Activated naive CD8-positive, alpha-beta T cell treated with anti-CD3 and anti-CD28 coated beads for 36 hours (primary cell): ENCODE measurements around the gene C21orf58. TPM values are rescaled to one million over a fixed set of nuclear protein-coding genes. Genes with fewer than 3 reads are reported as not detected.
"Not testable (repeated sequence)": the region's sequence is repeated elsewhere in the genome, so short reads cannot be mapped to it uniquely, and the experiment has no call there.

Experiments
- DNase-seq: peaks from one replicate; pipeline ENCODE4 v3.0.0; 2021
- H3K27ac Mint-ChIP-seq: one replicate; pipeline ENCODE4 v1.8.0; 2022; ENCODE audit warnings: mild to moderate bottlenecking, moderate library complexity, mixed read lengths
- H3K27me3 Mint-ChIP-seq: one replicate; pipeline ENCODE4 v1.8.0; 2022; ENCODE audit warnings: mild to moderate bottlenecking, mixed read lengths
- H3K36me3 Mint-ChIP-seq: one replicate; pipeline ENCODE4 v1.8.0; 2021; ENCODE audit warnings: mild to moderate bottlenecking, mixed read lengths
- H3K4me1 Mint-ChIP-seq: one replicate; pipeline ENCODE4 v1.8.0; 2021; ENCODE audit warnings: mixed read lengths
- H3K4me3 Mint-ChIP-seq: one replicate; pipeline ENCODE4 v1.8.0; 2022; ENCODE audit warnings: mild to moderate bottlenecking, moderate library complexity, mixed read lengths
- H3K9me3 Mint-ChIP-seq: one replicate; pipeline ENCODE4 v1.8.0; 2022; ENCODE audit warnings: mixed read lengths
- total RNA-seq, 2 experiments: library from RNA; stranded (reverse); gene quantifications; one replicate each; pipeline ENCODE4 v1.2.3, GENCODE V29; 2021

Gene C21orf58
- total RNA-seq, 2 experiments from 2014 or later, result 16.5 to 17.0 TPM

DNA sequence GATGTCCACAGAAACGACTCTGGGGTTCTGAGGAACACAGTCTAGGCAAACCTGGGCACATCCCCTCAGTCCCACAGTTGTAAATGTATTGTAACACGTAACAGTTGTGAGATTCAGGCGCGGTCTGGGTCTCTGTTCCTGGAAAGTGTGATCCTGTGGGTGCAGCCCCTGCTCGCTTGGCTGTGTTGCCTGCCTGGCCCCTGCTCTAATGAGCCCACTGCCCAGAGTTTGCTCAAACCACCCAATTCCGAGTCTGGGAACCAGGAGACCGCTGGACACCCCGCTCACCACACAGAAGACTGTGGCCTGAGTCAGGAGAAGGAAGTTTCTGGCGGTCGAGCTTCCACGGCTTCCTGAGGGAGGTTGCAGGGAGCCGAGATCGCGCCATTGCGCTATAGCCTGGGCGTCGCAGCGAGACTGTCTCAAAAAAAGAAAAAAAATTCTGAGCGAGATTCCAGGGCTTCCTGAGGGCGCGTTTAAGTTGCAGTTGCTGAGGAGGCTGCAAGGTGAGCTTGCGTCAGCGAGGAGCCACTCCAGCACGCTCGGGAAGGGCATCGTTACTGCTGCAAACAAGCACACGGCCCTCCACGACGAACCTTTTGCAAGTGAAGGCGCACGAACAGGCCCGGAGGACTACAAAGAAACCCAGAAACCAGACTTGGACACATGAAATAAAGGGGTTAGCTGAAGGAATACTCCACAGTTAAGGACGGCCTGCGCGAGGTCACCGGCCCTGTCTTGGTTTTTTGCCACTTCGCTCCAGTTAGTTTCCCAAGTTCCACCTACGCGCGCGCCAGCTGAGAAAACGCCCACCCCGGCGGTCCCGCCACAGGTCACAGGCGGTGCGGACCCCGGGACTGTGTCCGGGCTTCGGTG is 1.1 kb downstream of the C21orf58 start:
- Mint-ChIP-seq H3K9me3 (no peaks in the 10 kb centered on the region), H3K36me3 (peaks cover 39% of the 10 kb centered on the region), H3K27me3 (no peaks in the 10 kb centered on the region), H3K4me3 (peak overlapping the region; percentile 92), H3K4me1 (peaks cover 28% of the 10 kb centered on the region), H3K27ac (peak overlapping the region; percentile 93)
- peak; percentile 28 for DNase-seq

DNA sequence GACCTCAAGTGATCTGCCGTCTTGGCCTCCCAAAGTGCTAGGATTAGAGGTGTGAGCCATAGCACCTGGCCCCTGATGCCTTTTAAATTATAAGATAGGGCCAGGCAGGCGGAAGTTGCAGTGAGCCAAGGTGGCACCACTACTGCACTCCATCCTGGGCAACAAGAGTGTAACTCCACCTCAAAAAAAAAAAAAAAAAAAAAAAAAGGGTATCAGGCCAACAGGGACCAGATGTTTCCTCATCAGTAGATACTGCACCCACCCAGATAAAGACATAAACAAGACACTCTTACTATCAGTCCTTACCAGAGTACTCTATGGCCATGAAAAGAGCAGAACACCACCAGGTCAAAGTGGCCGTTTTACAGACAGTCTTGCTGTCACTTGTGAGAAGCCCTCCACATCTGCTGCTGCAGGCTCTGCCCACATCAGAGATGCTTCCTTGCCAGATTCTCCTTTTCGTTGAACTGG is 3.3 kb downstream of the C21orf58 start:
- Mint-ChIP-seq H3K9me3 (no peaks in the 10 kb centered on the region), H3K4me3 (peak overlapping the region; percentile 16), H3K27ac (no peak overlapping the region), H3K36me3 (peaks cover 29% of the 10 kb centered on the region), H3K27me3 (no peaks in the 10 kb centered on the region), H3K4me1 (peaks cover 17% of the 10 kb centered on the region)
- no peak for DNase-seq

DNA sequence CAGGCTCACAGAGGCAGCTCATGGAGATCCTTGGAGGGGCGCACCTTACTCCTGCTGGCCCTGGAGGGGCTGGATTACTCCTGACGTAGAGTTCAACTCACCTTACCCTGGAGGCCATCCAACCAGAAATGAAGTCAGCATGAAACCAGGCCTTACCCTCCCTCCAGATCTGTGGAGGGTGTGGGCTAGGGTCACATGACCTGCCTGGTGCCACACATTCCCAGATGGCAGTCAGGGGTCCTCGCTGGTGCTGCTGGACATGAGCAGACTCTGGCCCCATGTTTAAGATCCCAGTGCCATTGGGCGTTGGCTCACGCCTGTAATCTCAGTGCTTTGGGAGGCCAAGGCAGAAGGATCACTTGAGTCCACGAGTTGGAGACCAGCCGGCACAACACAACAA is 4.5 kb downstream of the C21orf58 start:
- Mint-ChIP-seq H3K4me3 (no peak overlapping the region), H3K9me3 (no peaks in the 10 kb centered on the region), H3K4me1 (peaks cover 16% of the 10 kb centered on the region), H3K27ac (no peak overlapping the region), H3K36me3 (peaks cover 29% of the 10 kb centered on the region), H3K27me3 (no peaks in the 10 kb centered on the region)
- no peak for DNase-seq

DNA sequence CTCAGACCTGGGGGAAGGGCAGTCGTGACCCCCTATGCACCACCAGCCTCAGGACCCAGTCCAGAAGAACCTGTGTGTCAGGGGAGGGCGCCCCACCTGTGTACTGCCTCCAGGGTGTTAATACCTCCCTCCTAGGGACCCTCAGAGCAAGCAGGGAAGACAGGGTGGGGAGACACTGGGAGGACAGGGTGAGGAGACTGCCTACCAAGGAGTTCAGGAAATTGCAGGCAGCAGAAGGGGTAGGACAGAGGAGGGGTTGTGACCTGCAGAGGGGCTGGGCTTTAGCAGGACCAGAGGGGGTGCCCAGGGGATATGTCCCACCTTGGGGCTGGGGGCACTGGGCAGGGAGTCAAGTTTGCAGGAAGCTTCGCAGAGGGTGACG is 5.2 kb downstream of the C21orf58 start:
- Mint-ChIP-seq H3K9me3 (no peaks in the 10 kb centered on the region), H3K4me1 (peaks cover 16% of the 10 kb centered on the region), H3K27me3 (no peaks in the 10 kb centered on the region), H3K36me3 (peaks cover 32% of the 10 kb centered on the region), H3K27ac (no peak overlapping the region), H3K4me3 (no peak overlapping the region)
- DNase-seq, result no peak

DNA sequence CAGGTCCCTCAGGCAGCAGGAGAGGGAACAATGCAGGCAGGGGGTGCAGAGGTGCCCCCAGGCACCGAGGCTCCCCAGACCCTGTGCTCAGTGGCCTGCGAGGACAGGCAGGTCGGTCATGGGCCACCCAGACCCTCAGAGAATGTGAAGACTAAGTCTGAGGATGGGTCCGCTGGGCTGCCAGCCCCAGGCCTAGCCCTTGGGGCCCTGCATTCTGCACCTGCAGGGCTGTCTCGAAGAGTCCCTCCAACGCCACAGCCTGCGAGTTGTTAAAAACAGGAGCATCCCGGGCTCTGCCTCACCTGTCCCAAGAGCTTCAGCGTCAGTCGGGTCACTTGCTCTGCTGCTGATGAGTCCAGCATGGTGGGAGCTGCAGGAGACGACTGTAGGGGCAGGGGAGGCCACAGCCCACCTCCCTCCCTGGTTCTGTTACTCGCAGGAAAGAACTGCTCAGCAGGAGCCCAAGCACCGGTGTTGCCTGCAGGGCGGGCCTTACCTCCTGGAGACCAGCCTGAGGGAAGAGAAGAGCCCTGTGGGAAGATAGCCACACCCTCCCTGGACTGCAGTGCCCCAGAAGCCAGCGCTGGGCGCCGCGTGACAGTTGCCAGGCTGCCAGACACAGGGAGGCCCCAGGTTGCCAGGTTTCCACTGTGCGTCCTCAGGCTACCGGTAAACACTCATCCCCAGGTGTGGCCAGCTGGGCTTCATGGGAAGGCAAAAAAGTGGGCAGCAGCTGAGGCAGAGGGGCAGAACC is 5.8 kb downstream of the C21orf58 start:
- Mint-ChIP-seq H3K4me1 (peaks cover 16% of the 10 kb centered on the region), H3K36me3 (peaks cover 28% of the 10 kb centered on the region), H3K27me3 (no peaks in the 10 kb centered on the region), H3K9me3 (no peaks in the 10 kb centered on the region), H3K27ac (no peak overlapping the region), H3K4me3 (no peak overlapping the region)
- no peak for DNase-seq

DNA sequence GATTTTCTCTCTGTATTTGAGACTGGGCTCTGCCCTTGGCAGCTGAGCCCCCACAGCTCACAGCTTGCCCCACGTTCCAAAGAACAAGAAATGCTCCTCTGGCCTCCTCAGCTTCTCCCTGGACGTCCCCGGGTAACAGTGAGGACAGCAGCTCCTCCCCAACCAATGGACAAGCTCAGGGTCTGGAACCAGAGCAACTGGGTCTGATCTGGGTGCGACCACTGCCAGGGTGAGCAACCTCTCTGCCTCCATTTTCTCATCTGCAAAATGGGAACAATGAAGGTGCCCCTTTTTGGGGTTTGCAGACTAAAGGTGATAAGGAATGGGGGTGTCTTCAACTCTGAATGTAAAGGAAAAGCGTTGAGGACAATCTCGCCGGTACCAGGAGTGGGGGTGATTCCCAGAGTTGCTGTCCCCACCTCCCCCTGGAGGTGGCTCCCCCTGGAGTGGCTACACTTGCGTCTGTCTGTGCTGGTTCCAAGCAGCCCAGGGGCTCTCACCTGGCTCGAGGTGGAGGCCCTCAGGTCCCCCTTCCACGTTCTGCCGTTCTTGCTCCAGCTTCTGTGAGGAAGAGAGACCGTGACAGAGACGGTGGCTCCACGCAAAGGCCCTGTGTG is 6.9 kb downstream of the C21orf58 start:
- Mint-ChIP-seq H3K4me3 (no peak overlapping the region), H3K9me3 (no peaks in the 10 kb centered on the region), H3K36me3 (peaks cover 22% of the 10 kb centered on the region), H3K27ac (no peak overlapping the region), H3K27me3 (no peaks in the 10 kb centered on the region), H3K4me1 (peaks cover 13% of the 10 kb centered on the region)
- DNase-seq, result no peak

DNA sequence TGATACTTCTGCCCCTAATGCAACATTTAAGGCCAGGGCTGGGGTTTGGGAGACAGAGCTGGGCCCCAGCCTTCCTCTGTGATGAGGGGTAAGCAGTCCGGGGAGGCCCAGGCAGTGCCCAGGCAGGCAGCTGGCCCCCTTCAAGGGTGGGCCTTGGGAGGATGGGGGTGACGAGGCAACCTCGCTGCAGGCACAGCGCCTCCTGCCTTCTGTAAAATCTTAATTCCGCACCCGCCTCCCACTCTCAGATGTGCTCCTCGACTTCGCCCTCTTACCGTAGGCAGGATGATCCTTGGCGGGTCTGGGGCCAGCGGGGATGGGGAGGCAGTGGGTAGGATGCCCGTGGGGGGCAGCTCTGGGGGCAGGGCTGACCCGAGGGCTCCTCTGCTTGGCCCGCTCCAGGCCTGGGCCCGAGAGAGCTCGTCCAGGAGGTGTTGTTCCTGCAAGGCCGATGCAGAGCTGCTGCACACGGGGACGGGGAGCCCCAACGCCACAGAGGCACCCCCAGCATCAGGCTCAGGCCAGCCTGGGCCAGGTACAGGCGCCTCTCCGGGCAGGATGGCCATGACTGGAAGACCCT is 9.1 kb downstream of the C21orf58 start:
- H3K9me3 Mint-ChIP-seq, result no peaks in the 10 kb centered on the region
- H3K27ac Mint-ChIP-seq, result no peak overlapping the region
- H3K4me1 Mint-ChIP-seq, result no peaks in the 10 kb centered on the region
- no peak overlapping the region for H3K4me3 Mint-ChIP-seq
- DNase-seq, result no peak
- no peaks in the 10 kb centered on the region for H3K27me3 Mint-ChIP-seq
- H3K36me3 Mint-ChIP-seq, result peaks cover 18% of the 10 kb centered on the region

DNA sequence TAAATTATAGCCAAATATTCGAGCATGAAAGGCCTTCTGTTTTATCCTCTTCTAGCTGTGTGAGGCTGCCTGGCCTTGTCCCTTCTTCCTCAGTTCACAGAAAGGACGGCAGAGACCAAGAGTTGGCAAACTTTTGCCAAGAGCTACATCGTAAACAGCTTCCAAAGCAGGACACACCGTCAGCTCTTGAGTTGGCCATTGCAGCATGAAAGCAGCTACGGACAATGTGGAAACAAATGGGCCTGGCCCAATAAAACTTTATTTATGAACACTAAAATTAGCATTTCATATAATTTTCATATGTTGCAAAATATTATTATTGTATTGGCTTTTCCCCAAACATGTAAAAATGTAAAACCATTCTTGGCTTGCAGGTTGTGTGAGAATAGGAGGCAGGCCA is 10.7 kb downstream of the C21orf58 start:
- Mint-ChIP-seq H3K36me3 (peaks cover 18% of the 10 kb centered on the region), H3K27ac (no peak overlapping the region), H3K27me3 (no peaks in the 10 kb centered on the region), H3K4me1 (no peaks in the 10 kb centered on the region), H3K9me3 (no peaks in the 10 kb centered on the region), H3K4me3 (no peak overlapping the region)
- DNase-seq, result no peak

DNA sequence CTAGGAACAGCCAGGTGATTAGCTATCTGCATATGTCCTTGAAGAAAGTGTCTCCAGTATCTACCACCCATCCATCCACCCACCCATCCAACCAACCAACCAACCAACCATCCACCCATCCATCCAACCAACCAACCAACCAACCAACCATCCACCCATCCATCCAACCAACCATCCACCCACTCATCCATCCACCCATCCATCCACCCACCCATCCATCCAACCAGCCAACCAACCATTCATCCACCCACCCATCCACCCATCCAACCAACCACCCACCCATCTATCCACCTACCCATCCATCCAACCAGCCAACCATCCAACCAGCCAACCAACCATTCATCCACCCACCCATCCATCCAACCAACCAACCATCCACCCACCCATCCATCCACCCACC is 12.1 kb downstream of the C21orf58 start:
- Mint-ChIP-seq H3K4me3 (no peak overlapping the region), H3K27ac (no peak overlapping the region), H3K27me3 (no peaks in the 10 kb centered on the region), H3K36me3 (peaks cover 18% of the 10 kb centered on the region), H3K9me3 (no peaks in the 10 kb centered on the region), H3K4me1 (peaks cover 3% of the 10 kb centered on the region)
- no peak for DNase-seq

DNA sequence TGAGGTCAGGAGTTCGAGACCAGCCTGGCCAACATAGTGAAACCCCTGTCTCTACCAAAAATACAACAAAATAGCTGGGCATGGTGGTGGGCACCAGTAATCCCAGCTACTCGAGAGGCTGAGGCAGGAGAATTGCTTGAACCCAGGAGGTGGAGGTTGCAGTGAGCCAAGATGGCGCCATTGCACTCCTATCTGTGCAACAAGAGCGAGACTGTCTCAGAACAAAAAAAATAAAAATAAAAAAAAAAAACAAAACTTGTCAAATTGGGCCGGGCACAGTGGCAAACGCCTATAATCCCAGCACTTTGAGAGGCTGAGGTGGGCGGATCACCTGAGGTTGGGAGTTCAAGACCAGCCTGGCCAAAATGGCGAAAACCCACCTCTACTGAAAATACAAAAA is 13.4 kb downstream of the C21orf58 start:
- not testable (repeated sequence) for H3K27ac Mint-ChIP-seq, H3K4me3 Mint-ChIP-seq, H3K27me3 Mint-ChIP-seq, H3K4me1 Mint-ChIP-seq, H3K9me3 Mint-ChIP-seq, DNase-seq
- H3K36me3 Mint-ChIP-seq, result peaks cover 18% of the 10 kb centered on the region

DNA sequence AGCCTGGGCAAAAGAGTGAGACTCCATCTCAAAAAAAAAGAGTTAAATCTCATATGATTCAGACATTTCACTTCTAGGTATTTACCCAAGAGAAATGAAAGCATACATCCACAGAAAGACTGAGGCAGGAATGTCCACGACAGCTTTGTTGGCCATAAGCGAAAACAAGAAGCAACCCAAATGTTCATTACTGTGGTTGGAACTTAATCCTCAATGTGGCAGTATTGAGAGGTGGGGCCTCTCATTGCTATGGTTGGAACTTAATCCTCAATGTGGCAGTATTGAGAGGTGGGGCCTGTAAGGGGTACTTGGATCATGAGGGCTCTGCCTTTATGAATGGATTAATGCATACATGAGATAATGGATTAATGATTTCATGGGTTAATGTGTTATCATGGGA is 15.2 kb downstream of the C21orf58 start:
- H3K27me3 Mint-ChIP-seq, result no peaks in the 10 kb centered on the region
- peaks cover 3% of the 10 kb centered on the region for H3K4me1 Mint-ChIP-seq
- H3K4me3 Mint-ChIP-seq, result no peak overlapping the region
- no peak for DNase-seq
- peaks cover 24% of the 10 kb centered on the region for H3K36me3 Mint-ChIP-seq
- H3K9me3 Mint-ChIP-seq, result no peaks in the 10 kb centered on the region
- no peak overlapping the region for H3K27ac Mint-ChIP-seq

DNA sequence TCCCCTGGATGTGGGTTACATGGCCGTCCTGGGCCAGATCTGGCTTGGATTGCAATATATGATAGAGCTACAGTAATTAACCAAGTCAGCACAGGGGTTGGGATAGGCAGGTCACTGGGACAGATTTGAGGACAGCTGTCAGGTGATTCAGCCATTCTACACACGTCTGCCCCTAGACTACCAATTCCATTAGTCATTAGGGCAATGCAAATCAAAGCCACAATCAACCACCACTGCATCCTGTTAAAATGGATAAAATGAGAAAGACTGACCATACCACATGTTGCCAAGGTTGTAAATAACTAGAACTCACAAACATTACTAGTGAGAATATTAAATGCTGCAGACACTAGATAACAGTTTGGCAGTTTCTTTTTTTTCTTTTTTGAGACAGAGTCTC is 16.0 kb downstream of the C21orf58 start:
- Mint-ChIP-seq H3K9me3 (no peaks in the 10 kb centered on the region), H3K27ac (no peak overlapping the region), H3K4me3 (no peak overlapping the region), H3K36me3 (peaks cover 22% of the 10 kb centered on the region), H3K27me3 (no peaks in the 10 kb centered on the region), H3K4me1 (peaks cover 3% of the 10 kb centered on the region)
- no peak for DNase-seq

DNA sequence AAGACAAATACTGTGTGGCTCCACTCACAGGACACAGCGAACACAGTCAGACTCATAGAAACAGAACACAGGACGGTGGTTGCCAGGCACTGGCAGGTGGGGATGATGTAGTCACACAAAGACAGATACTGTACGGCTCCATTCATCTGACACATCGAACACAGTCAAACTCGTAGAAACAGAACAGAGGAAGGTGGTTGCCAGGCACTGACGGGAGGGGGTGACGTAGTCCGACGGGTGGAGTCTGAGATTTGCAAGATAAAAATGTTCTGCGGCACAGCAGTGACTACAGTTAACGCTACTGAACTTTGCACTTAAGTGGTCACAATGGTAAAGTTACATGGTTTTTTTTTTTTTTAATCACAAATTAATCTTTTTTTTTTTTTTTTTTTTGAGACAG is 18.7 kb downstream of the C21orf58 start:
- no peak for DNase-seq
- peaks cover 14% of the 10 kb centered on the region for H3K36me3 Mint-ChIP-seq
- no peaks in the 10 kb centered on the region for H3K9me3 Mint-ChIP-seq
- H3K4me1 Mint-ChIP-seq, result peaks cover 3% of the 10 kb centered on the region
- H3K4me3 Mint-ChIP-seq, result no peak overlapping the region
- H3K27me3 Mint-ChIP-seq, result no peaks in the 10 kb centered on the region
- H3K27ac Mint-ChIP-seq, result no peak overlapping the region

DNA sequence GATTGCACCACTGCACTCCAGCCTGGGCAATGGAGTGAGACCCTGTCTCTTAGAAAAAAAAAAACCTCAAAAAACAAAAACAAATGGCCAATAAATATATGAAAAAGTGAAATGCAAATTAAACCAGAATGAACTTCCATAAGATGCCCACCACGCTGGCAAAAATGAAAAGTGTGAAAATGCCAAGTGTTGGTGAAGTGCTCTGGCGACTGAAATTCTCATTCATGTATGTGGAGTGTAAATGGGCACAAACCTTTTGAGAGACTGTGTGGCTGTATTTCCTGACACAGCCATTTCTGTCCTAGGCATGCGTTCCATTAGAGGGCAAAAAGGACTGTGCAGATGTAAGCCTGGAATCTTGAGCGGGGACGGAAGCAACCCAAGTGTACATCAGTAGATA is 19.2 kb downstream of the C21orf58 start:
- peaks cover 17% of the 10 kb centered on the region for H3K36me3 Mint-ChIP-seq
- no peak overlapping the region for H3K27ac Mint-ChIP-seq
- H3K9me3 Mint-ChIP-seq, result no peaks in the 10 kb centered on the region
- H3K4me1 Mint-ChIP-seq, result peaks cover 3% of the 10 kb centered on the region
- no peak for DNase-seq
- no peaks in the 10 kb centered on the region for H3K27me3 Mint-ChIP-seq
- H3K4me3 Mint-ChIP-seq, result no peak overlapping the region

DNA sequence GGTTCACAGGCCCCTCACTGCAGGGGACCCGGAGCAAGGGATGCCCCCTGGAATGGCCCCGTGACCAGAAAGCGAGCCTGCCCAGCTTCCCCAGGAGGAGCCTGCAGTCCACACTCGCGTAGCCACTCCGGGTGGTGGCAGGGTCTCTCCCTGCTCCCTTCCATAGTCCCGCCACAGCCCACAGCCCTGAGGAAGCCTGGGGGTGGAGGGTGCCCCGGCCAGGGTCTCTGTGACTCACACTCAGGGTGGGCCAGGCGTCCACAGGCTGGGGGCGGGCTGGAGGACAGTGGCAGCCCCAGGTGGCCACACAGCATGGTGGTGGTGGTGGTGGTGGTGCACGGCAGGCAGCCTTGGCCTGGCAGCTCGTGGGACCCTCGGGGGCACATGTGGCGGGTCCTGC is 21.9 kb downstream of the C21orf58 start:
- peaks cover 3% of the 10 kb centered on the region for H3K4me1 Mint-ChIP-seq

More for the DNA sequence above, 21.9 kb downstream of the C21orf58 start:
- Mint-ChIP-seq H3K27ac (no peak overlapping the region), H3K9me3 (no peaks in the 10 kb centered on the region), H3K36me3 (peaks cover 27% of the 10 kb centered on the region), H3K27me3 (peaks cover 9% of the 10 kb centered on the region), H3K4me3 (no peak overlapping the region)
- DNase-seq, result no peak
